Subcutaneous adipose tissue (tissue), 4 donors: ENCODE results near the gene SF3B4. TPM values are rescaled to one million over a fixed set of nuclear protein-coding genes. Genes with fewer than 3 reads are reported as not detected.

ENCODE experiments used
- CTCF ChIP-seq: fragments of 450-650 bp; IDR thresholded peaks from one replicate; pipeline ENCODE4 v1.5.1; 2016; ENCODE audit warnings: low read depth, mild to moderate bottlenecking, control low read depth, antibody characterized with exemption, moderate library complexity
- total RNA-seq, 4 donors: library from RNA; depleted of rRNA; stranded (reverse); fragments of >200 nt; gene quantifications; one replicate each; pipeline ENCODE4 v1.1.0, GENCODE V29; 2016

SF3B4 gene
- total RNA-seq, 4 donors from 2014 or later: 6.4 to 20.5 (median 7.8) TPM

- no peak for TF ChIP-seq CTCF
Observed at GRCh38 chr1:149903836-149904491, 23.6 kb downstream of the SF3B4 start.

- no peak for TF ChIP-seq CTCF
Observed at GRCh38 chr1:149899460-149900284, 27.9 kb downstream of the SF3B4 start, which contains the start of gene BOLA1. BOLA1 (plus strand) TSS chr1:149899568; CDS start chr1:149900060, 492 bp downstream.

GRCh38 chr1:149896575-149896974 is 31.0 kb downstream of the SF3B4 start:
- TF ChIP-seq CTCF: no peak

GRCh38 chr1:149888999-149889289 is 38.7 kb downstream of the SF3B4 start:
- no peak for TF ChIP-seq CTCF

GRCh38 chr1:149888247-149888998 is 39.2 kb downstream of the SF3B4 start:
- TF ChIP-seq CTCF: no peak

GRCh38 chr1:149887456-149888246 is 40.0 kb downstream of the SF3B4 start:
- TF ChIP-seq CTCF: no peak
